HepG2 (cell line): ENCODE data around the gene PPP1R15A. TPM values are rescaled to one million over a fixed set of nuclear protein-coding genes. Genes with fewer than 3 reads are reported as not detected.

Experiments
- ARNTL ChIP-seq: sonication (generic); formaldehyde crosslinking; IDR thresholded peaks from 2 replicates; pipeline ENCODE4 v1.4.0; 2020; ENCODE audit warnings: mild to moderate bottlenecking, missing genetic modification reagents
- ATM ChIP-seq: fragments of 450-650 bp; IDR thresholded peaks from 2 replicates; pipeline ENCODE4 v1.7.1; 2017; ENCODE audit warnings: mild to moderate bottlenecking, borderline replicate concordance
- DMAP1 ChIP-seq: IDR thresholded peaks from 2 replicates; pipeline ENCODE4 v1.6.1; 2016
- ELF3 ChIP-seq: IDR thresholded peaks from 2 replicates; pipeline ENCODE4 v1.6.1; 2016; ENCODE audit warnings: missing genetic modification reagents, missing compliant biosample characterization
- FOXJ3 ChIP-seq: sonication (generic); formaldehyde crosslinking; IDR thresholded peaks from 2 replicates; pipeline ENCODE4 v1.4.0; 2020; ENCODE audit warnings: missing genetic modification reagents, mild to moderate bottlenecking, borderline replicate concordance
- KDM2A ChIP-seq: sonication (generic); formaldehyde crosslinking; IDR thresholded peaks from 2 replicates; pipeline ENCODE4 v1.4.0; 2020; ENCODE audit warnings: low read depth, missing genetic modification reagents, borderline replicate concordance
- ZFP36 ChIP-seq: fragments of 150-350 bp; IDR thresholded peaks from 2 replicates; pipeline ENCODE4 v1.6.1; 2018; ENCODE audit warnings: borderline replicate concordance, low read length, low read depth; ENCODE audit not compliant: partially characterized antibody
- ZNF121 ChIP-seq: sonication (generic); formaldehyde crosslinking; IDR thresholded peaks from 2 replicates; pipeline ENCODE4 v1.5.0; 2020; ENCODE audit warnings: mild to moderate bottlenecking, missing genetic modification reagents
- ZNF143 ChIP-seq: sonication (generic); formaldehyde crosslinking; IDR thresholded peaks from 2 replicates; pipeline ENCODE4 v1.4.0; 2020; ENCODE audit warnings: missing genetic modification reagents
- ZNF274 ChIP-seq: sonication (generic); formaldehyde crosslinking; IDR thresholded peaks from 2 replicates; pipeline ENCODE4 v1.5.1; 2020; ENCODE audit warnings: mild to moderate bottlenecking, missing genetic modification reagents
- ZNF687 ChIP-seq: sonication (generic); formaldehyde crosslinking; IDR thresholded peaks from 2 replicates; pipeline ENCODE4 v1.5.1; 2020; ENCODE audit warnings: mild to moderate bottlenecking, missing genetic modification reagents, moderate library complexity
- ZNF800 ChIP-seq: sonication (generic); formaldehyde crosslinking; IDR thresholded peaks from 2 replicates; pipeline ENCODE4 v1.4.0; 2020; ENCODE audit warnings: missing genetic modification reagents
- ZSCAN12 ChIP-seq: sonication (generic); formaldehyde crosslinking; IDR thresholded peaks from 2 replicates; pipeline ENCODE4 v1.9.0; 2021; ENCODE audit warnings: mild to moderate bottlenecking, missing genetic modification reagents
- polyA plus RNA-seq, 8 experiments: library from polyadenylated mRNA; depleted of rRNA in 3 of 8; stranded (reverse) in 7 of 8; unstranded in 1 of 8; fragments of >200 nt; fragmentation: Illumina TruSeq in 4 of 8; extraction: Trizol in 4 of 8; gene quantifications; 2 replicates each; pipeline versions ENCODE4 v1.2.1 to v1.2.3, GENCODE V29; 2011 to 2016; ENCODE audit warnings: low read depth in 4 of 8, missing spikeins in 1 of 8, mixed read lengths in 1 of 8; ENCODE audit not compliant: insufficient read depth in 1 of 8
- total RNA-seq, 5 experiments: library from RNA; depleted of rRNA; stranded (reverse); fragments of >200 nt; fragmentation: Illumina TruSeq; extraction: Trizol; gene quantifications; 2 replicates each; pipeline ENCODE4 v1.2.3, GENCODE V29; 2016; ENCODE audit warnings: low read depth in 1 of 5
- TF ChIP-seq, protein P1 (sequence below): sonication (generic); formaldehyde crosslinking; IDR thresholded peaks from one replicate; pipeline ENCODE4 v1.5.1; 2020; ENCODE audit warnings: mild to moderate bottlenecking, missing genetic modification reagents; ENCODE audit errors: not compliant biosample characterization

The PPP1R15A gene
- total and polyA plus RNA-seq, 2 of the 13 experiments (the other 11 are each of a cell fraction or from before 2014, with no cell fraction given): 15.6 to 18.5 TPM

DNA sequence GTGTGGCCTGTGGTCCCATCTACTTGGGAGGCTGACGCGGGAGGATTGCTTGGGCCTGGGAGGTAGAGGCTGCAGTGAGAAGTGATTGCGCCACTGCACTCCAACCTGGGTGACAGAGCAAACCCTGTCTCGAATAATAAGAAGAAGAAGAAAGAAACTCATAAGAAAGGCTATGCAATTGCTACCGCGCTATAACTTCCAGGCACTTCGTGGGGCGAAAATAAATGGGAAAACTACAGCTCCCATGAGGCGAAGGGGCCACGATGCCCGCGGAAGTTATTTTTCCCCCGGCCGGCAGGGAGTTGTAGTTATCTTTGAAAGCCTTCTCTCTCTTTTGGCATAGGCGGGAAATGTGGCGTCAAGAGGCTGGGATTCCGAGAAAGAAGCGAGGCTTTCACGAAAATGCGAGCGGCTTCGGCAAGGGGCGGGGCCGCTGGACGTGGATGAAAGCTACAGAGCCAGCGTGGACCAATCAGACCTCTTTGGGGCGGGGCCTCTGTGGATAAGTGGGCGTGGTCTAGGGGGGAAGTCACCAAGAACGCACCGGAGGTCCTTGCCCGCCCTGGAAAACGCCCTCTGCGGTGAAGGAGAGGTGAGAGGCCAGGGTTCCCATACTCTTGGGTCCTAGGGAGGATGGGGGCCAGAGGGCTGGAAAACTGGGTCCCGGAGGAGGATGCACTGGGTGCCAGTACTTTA lies 27.7 kb downstream of the PPP1R15A start, which contains the start of gene NUCB1 (continued):
- TF ChIP-seq ZNF687 (CRISPR knock-in tag) (peak; percentile 82), ELF3 (CRISPR knock-in tag) (peak; percentile 63), ZNF800 (peak; percentile 61; the same call in 1 of the 2 replicates), ZFP36 (no peak), DMAP1 (CRISPR knock-in tag) (peak; percentile 57; the same call in 1 of the 2 replicates), FOXJ3 (0 out of 2 replicates have a peak, but pooled peaks have one; percentile 36), ATM (no peak), KDM2A (CRISPR knock-in tag) (peak; percentile 45; the same call in 1 of the 2 replicates), ZNF274 (CRISPR knock-in tag) (0 out of 2 replicates have a peak, but pooled peaks have one; percentile 58), ZNF121 (CRISPR knock-in tag) (no peak), ARNTL (0 out of 2 replicates have a peak, but pooled peaks have one; percentile 29), ZSCAN12 (CRISPR knock-in tag) (no peak), ZNF143 (CRISPR knock-in tag) (peak; percentile 96)
- TF ChIP-seq, protein P1, sequence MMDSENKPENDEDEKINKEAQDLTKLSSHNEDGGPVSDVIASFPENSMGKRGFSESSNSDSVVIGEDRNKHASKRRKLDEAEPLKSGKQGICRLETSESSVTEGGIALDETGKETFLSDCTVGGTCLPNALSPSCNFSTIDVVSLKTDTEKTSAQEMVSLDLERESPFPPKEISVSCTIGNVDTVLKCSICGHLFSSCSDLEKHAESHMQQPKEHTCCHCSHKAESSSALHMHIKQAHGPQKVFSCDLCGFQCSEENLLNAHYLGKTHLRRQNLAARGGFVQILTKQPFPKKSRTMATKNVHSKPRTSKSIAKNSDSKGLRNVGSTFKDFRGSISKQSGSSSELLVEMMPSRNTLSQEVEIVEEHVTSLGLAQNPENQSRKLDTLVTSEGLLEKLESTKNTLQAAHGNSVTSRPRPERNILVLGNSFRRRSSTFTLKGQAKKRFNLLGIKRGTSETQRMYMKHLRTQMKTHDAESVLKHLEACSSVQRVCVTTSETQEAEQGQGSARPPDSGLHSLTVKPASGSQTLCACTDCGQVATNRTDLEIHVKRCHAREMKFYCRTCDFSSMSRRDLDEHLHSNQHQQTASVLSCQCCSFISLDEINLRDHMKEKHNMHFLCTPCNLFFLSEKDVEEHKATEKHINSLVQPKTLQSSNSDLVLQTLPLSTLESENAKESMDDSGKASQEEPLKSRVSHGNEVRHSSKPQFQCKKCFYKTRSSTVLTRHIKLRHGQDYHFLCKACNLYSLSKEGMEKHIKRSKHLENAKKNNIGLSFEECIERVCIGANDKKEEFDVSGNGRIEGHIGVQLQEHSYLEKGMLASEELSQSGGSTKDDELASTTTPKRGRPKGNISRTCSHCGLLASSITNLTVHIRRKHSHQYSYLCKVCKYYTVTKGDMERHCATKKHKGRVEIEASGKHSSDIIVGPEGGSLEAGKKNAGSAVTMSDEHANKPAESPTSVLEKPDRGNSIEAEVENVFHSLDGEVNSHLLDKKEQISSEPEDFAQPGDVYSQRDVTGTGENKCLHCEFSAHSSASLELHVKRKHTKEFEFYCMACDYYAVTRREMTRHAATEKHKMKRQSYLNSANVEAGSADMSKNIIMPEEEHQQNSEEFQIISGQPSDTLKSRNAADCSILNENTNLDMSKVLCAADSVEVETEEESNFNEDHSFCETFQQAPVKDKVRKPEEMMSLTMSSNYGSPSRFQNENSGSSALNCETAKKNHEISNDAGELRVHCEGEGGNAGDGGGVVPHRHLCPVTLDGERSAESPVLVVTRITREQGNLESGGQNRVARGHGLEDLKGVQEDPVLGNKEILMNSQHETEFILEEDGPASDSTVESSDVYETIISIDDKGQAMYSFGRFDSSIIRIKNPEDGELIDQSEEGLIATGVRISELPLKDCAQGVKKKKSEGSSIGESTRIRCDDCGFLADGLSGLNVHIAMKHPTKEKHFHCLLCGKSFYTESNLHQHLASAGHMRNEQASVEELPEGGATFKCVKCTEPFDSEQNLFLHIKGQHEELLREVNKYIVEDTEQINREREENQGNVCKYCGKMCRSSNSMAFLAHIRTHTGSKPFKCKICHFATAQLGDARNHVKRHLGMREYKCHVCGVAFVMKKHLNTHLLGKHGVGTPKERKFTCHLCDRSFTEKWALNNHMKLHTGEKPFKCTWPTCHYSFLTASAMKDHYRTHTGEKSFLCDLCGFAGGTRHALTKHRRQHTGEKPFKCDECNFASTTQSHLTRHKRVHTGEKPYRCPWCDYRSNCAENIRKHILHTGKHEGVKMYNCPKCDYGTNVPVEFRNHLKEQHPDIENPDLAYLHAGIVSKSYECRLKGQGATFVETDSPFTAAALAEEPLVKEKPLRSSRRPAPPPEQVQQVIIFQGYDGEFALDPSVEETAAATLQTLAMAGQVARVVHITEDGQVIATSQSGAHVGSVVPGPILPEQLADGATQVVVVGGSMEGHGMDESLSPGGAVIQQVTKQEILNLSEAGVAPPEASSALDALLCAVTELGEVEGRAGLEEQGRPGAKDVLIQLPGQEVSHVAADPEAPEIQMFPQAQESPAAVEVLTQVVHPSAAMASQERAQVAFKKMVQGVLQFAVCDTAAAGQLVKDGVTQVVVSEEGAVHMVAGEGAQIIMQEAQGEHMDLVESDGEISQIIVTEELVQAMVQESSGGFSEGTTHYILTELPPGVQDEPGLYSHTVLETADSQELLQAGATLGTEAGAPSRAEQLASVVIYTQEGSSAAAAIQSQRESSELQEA (CRISPR knock-in tag): no peak
